ENCODE data around the gene CYBB.

GRCh38 chrX:37817176-37817575 is 37.3 kb downstream of the CYBB start:
- TF ChIP-seq, protein P1, sequence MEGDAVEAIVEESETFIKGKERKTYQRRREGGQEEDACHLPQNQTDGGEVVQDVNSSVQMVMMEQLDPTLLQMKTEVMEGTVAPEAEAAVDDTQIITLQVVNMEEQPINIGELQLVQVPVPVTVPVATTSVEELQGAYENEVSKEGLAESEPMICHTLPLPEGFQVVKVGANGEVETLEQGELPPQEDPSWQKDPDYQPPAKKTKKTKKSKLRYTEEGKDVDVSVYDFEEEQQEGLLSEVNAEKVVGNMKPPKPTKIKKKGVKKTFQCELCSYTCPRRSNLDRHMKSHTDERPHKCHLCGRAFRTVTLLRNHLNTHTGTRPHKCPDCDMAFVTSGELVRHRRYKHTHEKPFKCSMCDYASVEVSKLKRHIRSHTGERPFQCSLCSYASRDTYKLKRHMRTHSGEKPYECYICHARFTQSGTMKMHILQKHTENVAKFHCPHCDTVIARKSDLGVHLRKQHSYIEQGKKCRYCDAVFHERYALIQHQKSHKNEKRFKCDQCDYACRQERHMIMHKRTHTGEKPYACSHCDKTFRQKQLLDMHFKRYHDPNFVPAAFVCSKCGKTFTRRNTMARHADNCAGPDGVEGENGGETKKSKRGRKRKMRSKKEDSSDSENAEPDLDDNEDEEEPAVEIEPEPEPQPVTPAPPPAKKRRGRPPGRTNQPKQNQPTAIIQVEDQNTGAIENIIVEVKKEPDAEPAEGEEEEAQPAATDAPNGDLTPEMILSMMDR (IDR thresholded peaks at IDR 0.05): no peak
- TF ChIP-seq POLR2A (IDR thresholded peaks at IDR 0.05): no peak

Data from testis (tissue), 2 donors.